ENCODE measurements around the gene WARS2.

WARS2 gene

DNA sequence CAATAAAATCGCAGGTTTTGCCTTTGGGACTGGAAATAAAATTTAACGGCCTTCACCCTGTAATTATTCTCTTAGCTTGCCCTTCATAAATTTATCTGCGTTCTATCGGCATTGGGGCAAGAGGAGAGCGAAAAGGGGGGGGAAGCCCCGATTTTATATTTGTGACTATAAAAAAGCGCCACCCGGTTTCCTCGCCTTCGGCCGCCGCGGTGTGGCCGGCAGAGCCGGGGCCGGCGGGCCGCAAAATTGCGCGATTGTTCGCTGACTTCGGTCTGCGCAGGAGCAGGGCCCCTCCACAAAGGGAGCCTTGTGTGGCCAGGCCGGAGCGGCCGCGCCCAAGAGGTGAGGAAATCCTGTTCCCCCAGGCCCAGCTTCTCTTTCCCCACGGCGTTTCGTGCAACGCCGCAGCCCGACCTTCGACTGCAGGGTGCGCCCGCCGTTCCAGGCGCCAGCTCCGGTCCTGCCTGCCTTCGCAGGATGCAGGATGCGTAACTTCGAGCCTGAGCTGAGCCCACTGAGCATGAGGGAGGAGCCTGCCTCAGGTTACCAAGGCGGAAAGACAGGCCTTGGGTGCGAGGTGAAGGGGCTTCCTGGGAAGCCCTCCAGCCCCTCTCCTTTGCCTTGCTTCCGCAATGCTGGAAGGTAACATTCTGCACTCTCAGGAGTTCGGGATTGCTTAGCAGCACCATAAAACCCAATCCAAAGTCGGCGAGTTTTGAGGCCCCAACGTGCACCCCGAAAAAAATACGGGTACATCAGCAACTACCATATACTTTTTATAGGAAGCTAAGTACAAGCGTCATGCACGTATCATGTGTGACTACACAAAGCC is 147.4 kb downstream of the WARS2 start:
- DNase-seq: no peak

DNA sequence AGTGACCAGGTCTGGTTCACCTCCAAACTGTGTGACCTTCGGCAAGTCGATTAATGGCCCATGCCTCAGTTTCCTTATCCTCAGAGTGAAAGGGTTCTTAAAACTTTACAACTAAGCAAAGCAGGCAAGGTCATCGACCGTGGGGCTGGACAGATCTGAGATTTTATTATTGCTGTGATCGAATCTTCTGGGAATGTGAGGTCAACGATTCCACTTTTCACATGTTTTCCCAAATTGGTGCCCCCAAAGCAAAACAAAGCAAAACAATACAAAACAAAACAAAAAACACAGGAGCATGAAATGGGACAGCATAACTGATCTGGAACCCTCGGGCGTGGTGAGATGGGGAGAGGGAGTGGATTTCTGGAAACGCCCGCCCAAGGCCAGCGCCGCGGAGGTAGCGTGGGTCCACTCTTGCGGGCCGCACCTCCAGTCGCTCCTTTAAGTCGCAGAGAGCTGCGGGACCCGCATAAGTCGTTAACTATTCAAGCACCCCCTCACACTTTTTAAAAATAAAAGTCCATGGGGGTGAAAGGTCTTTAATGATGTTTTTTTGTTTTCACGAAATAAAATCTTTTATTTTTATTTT is 148.1 kb downstream of the WARS2 start:
- DNase-seq: no peak

DNA sequence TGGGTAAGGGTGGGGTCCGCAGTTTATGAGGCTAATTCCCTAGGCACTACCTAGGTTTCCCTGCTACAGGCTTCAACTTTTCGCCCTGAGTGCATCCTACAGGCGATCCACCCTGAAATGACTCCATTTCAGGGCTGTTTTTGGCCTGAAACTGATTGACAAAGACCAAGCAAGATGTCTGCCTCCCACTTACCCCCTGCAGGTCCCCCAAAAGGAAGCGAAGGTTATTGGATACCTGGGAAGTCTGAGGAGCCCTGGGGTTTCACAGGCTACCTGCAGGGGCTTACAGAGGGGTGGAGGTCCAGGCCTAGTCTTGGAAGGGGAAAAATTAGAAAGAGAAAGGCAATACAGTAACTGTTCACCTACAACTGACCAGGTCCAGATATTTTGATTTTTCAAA is 149.0 kb downstream of the WARS2 start:
- DNase-seq: no peak

DNA sequence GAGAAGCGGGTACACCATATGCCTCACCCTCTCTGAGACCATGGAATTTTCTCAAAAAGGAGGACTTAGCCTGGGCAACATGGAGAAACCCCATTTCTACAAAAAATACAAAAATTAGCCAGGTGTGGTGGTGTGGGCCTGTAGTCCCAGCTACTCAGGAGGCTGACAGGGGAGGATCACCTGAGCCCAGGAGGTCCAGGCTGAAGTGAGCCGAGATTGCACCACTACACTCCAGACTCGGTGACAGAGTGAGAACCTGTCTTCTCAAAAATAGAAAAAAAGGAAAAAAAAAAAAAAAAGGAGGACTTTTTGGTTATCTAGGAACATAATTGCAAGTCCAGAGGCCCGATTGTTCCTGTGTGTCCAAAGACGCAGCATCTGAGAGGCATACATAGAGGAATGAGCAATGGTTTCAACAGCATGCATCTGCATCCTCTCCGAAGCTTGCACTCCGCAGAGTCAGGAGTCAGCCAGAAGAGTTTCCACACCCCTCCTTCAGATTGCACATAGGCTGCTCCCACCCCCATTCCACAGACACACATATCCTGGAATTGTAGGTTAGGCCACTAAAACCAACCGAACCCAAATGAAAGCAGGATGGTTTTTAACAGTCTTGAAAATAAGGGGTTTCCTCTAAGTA is 149.8 kb downstream of the WARS2 start:
- no peak for DNase-seq

DNA sequence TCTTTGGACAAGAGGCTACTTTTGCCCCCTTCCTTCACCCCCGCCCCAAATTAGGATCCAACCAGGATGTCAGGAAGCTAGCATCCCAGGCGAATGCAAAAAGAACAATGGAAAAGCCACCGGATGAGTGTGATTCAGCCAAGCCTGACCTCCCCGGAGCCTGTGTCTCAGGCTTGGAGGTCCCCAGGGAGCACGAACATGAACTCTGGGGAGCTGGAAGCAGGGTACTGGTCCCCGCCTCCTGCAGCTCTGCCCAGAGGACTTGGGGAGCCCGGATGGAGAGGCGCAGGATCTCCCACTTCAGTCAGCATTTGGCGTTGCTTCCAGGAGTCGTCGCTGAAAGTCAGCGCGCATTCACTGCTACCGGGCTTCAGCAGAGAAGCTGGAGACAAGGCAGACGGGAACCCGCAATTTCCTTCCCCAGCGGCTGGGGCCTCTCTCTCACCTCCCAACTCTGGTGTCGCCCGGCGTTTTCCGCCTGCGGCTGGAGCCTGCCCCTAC is 150.5 kb downstream of the WARS2 start:
- no peak for DNase-seq

DNA sequence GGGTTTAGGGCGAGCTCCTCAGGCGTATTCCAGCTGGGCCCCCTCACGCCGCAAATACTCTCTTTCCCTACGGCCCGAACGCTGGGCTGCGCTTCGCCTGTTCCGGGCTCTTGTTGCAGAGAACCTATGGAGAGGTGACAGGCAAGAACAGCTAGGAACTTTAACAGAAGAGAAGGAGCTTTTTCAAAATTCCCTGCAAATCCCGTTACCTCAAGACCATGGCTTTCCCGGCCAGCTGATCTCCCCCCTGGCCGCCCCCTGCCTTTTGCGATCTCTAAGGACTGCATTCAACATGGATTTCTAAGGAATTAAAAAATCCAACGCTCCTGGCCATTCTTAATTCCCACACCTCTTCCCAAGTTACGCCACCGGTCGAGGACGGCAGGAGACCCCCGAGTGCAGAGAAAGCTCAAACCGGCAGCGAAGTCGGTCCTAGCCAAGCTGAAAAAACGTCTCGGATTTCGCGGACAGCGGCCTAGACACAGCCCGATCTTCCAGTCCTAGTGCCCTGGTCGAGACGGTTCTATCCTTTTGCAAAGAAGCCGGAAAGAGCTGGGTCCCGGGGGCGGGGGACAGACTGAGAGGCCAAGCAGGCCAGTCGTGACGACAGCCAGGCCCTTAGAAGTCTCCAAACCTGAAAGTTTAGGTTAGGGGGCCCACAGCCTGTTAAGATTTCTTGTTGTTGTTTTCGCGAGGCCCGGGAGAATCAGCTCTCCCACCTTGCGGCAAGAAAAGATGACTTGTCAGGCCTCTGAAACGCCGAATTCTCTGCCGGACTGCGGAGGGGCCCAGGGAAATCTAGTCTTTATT is 151.2 kb downstream of the WARS2 start:
- DNase-seq: no peak

DNA sequence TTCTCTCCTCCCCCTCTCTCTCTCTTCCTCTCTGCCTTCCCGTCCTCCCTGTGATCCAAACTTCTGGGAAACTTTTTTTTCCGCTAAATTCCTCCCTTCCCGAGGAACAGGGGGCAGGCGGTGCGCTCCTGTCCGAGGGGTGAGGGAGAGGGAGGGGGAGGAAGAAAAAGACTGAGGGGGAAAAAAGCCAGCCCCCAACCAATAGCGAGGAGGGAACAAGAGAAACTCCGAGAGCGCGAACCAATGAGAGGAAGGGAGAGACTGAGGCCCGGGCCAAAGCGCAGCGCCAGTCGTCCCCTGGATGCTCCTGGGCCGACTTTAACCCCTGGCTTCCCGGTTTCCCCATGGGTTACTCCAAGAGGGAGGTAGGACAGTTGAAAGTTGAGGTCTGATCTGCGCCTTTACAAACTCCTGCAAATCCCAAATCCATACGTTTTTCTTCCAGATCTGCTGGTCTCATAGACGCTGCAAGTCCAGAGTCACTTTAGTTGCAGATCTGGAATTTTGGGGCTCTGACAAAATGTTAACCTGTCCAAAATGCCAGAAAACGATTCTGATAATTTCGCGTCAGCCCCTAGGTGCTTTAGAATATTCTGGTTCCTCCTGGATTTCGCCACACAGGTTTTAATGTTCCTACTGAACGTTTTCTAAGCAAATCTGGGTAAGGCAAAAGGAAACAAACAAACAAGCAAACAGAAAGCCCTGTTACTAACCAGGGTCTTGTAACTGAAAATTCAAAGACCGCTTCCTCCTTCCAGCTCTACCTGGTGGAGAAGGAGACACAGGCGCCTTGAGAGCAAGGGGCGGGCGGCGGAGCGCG is 152.1 kb downstream of the WARS2 start, which contains the start of gene TBX15:
Gene TBX15, minus strand, starts transcription at position 158 of the 820 bp plus-strand sequence. CDS start 548 bp downstream, outside the sequence.
- DNase-seq: no peak

DNA sequence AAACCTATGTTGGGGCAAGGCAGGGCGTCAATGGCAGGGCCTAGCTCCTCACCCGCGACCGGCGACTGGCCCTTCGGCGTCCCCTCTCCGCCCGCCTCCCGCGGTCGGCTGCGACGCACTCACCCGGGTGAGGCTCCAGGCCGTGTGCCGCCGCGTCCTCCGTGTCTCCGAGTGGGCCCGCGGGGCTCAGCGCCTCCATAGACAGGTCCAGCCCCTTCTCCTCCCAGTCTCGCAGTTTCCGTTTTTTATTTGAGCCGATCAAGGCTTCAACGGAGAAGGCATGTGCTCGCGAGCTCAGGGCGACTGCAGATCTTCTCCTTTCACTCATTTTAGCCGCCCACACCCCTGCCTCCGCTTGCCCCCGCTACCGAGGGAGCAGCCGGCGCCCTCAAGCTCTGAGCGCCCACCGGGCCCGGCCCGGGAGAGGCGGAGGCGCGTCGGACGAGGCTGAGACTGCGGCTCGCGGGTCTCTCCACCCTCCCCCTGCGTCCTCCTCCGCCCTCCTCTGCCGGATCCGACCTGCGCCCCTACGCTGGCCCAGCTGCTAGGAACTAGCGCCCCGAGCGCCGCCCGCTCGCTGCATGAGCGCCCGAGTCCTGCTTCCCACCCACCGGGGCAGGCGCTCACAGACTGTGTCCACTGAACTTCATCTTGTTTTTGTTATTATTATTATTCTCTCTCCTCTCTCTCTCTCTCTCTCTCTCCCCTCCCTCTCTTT is 152.8 kb downstream of the WARS2 start:
- DNase-seq: no peak

DNA sequence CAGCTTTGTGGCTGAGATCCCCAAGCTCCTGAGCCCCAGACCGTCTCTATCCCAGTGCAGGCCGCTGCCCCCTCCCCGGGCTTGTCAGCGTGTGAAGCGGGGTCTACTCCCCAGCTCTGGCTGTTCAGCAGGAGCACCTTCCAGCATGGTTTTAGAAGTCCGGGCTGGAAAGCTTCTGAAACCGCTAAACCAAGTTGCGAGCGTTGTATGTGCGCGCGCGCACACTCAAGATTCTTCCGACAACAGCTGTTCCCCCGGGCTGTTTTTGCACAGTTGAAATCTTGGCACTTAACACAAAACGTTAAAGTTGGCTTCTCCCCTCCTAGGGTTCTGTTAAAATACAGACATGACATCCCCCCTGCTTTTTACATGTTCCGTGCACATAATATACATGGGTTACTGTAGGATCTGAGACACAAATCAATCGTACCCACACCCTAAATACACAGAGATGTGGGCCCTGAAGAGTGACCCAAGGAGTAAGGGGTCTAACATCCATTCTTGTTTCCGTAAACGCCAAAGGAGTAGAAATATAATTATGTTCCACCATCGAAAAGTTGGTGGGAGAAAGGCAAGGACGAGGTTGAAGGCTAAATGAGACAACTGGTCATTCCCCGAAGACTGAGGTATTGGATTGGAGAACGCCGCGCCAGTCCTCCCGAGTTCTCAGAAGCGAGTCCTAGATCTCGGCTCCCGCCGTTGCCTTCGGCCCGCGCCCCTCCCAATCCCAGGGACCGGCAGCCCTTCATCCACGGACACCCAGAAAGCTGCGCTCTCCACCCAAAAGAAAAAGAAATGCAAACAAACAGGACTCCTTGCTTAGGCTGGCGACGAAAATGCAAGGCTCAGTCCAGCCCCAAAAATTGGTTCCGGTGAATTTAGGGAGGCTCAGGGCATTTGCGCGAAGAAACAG is 153.6 kb downstream of the WARS2 start:
- DNase-seq: no peak

DNA sequence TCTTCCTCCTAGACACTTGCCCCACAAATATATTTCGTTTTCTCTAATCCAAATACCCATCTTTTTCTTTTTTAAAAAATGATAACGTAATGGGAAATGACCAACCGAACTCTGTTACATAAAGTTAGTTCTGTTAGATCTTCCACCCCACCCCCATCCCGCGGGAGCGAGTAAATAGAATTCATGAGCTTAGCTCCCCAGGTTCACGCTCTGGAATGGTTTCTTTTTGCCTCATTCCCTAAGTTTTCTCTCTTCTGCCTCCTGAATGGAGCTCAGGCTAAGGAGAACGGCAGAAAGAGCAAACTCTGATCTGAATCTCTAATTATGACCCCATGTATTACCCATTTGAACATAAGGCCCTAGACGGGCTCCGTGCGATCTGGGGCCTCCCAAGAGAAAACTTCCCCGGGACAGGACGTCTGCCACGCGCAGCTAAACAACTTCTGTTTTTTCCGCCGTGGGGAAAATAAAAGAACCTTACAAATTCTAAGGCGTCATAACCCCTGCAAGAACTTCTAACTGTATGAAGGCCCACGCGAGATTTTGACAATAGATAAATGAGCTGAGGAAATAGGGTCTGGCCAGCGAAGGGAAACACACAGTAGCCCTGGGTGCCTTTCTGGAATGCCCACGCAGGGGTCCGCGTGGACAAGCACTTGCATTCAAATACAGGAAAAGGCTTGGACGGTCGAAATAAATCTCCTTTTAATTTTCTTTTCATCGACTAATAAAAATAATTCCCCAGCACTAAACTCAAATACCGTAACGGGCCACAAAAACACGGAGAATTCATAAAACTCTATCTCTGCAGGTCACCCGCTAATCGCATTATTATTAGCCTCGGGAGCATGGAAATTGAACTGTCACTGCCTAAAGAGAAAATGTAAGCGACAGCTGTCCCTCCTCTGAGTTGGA is 154.6 kb downstream of the WARS2 start:
- no peak for DNase-seq

DNA sequence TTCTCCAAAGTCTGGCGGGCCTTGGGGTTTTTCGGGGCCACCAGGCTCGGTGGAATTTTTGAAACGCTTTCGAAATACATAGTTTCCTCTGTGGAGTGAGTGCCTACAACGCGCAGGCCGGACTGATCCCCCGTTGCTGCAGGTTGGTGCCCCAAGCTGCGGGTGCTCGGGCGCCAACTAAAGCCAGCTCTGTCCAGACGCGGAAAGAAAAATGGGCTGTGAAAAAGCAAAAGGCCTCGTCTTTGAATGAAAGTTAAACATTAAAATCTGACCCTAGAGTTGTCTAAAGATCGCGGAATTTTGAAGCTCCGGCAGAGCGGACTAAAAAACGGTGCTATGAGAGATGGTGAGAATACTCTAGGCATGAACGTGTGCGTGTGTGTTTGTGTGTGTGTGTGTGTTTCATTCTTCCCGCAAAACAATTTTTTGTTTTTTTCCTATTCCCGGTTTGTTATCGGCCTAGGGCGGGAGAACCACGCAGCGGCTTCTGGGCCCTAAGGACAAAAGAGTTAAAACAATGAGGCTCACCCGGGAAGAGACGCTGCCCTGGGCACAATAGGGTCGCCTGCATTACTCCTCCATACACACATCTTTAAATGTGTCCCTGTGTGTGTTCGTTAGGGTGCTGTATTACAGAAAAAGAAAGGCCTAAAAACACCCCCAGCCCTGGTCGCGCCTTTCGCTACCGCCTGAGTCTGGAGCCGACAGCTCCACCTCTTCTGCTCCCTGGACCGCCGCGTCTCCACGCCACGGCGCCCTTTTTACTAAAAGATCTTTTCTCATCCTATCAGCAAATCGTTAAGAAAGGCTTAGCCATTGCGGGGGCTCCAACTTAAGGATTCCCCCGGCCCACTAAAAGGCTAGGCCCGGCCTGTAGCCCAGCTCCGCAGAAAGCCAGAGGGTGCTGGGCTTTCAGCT is 155.5 kb downstream of the WARS2 start:
- no peak for DNase-seq

DNA sequence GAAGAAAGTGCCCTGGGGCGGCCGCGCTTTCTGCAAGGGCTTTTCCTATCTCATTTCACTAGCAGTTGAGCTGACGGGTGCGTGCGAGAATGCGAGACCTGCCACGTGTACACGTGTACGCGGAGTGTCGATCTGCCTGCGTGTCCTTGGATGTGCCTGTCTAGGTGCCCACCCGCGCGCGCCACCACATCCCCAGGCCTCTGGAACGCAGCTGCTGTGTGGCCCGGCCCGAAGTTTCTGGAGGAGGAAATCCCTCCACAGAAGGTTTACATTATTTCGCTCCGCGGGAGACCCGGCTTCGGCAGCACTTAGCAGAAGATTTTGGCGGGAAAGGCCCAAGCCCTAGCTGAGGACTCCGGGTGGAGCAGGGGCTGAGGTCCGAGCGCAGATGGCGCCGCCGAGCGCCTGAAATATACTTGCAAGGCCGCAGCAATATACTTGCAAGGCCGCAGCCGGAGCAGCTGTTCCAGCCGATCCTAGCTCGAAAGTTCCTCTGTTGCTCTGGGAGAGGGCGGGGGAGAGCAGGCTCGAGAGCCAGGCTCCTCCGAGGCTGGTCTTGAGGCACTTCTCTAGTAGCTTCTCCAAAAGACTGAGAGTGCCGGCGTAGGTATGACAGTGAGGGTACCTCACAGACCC is 156.2 kb downstream of the WARS2 start:
- no peak for DNase-seq

DNA sequence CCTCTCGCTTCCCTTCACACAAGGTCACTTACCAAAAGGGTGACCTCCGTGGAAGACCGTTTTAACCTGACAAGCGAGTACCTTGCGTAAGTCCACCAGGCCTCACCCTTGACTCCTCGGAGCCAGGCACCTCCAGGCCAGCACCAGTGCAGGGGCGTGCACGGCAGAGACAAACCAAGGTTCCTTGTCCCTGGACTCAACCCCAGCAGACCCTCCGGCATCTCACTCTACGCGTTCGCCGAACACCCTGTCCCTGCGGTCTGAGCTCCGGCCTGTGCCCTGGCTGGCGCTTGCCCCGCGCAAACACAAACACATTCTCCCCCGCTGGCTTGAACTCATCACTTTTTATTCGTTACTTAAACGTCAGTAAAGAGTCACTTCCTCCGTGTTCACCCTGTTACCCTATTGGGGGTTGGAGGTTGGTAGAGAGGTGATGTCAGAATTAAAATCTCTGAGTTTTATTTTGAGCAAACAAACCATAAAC is 156.9 kb downstream of the WARS2 start:
- no peak for DNase-seq

DNA sequence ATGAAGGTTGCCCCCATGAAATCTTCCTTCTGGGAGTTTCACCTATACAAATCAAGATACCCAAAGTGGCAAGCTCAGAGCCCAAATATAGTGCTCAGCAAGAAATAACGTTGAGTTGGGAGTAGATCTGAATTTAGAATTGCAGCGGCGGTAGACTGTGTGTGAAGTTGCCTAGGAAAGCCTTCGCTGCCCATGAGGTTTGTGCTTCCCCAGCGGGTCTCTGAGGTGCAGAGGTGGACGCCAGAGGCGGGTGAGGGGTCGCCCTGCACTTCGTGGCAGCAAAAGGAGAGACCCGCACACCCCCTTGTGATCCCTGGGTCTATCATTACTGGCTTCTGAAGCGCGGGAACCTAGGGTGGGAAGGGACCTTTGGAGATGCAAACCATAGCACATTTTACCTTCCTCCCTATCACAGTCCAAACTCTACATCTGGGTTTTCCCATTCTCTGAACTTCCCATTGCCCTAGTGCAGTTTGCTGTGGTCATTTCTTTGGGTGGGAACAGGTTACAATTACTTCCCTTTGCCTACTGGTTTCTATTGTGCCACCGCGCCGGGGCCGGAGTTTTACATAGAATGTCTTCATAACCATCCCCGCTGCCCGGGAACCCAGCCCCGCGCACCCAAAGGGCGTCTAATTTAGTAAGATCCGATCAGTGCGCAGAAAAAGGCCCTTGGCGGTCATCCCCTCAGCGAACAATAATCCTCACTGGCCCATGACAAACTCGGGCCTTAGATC is 157.5 kb downstream of the WARS2 start:
- DNase-seq: no peak

DNA sequence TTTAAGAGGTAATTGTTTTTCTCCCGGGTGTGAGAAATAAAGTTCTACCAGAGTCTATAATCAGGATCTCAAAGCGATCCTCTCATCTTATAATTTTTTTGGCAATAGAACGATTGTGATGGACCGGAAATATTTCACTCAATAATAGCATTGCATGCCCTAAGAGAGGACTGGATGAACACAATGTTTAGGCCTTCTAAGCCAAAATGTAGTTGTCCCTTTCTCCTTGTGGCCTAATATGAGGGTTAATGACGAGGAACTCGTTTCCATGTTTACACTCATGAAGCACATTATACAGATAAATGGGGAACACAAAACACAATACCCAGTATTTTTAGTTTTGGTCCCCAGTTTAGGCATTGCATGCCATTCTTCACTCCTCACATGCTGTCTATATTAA is 158.2 kb downstream of the WARS2 start:
- DNase-seq: no peak

DNA sequence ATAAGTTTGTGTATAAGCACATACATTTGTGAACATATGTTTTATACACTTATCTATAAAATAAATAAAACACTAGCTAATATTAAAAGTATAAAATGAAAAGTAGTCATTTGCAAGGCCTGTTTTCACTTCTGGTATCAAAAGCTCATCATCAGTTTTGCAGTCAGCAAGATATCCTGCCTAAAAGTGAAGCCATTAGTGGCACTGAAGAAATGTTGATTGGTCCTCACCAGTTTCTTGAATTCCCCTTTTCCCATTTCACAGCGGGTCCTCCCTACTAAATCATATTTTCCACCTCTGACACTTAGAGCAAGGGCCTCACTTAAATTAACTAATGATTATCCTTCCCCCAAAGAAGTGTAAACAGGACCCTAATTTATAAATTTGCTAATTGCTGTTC is 159.0 kb downstream of the WARS2 start:
- DNase-seq: no peak

Measured in stimulated activated naive CD4-positive, alpha-beta T cell treated with Interleukin-2 at 50 U/mL for 16 hours (primary cell).